Chondrocyte (in vitro differentiated cells): ENCODE results near the gene CAPN7. TPM values are rescaled to one million over a fixed set of nuclear protein-coding genes. Genes with fewer than 3 reads are reported as not detected.

ENCODE experiments used
- DNase-seq: peaks from one replicate; pipeline ENCODE4 v3.0.0; 2021; ENCODE audit warnings: mixed read lengths, low spot score
- H3K27ac Mint-ChIP-seq: one replicate; pipeline ENCODE4 v1.8.0; 2021; ENCODE audit warnings: mild to moderate bottlenecking, moderate library complexity, mixed read lengths; ENCODE audit not compliant: unreplicated experiment
- H3K27me3 Mint-ChIP-seq: 2 replicates; pipeline ENCODE4 v1.8.0; 2021; ENCODE audit warnings: low read depth, mixed read lengths
- H3K36me3 Mint-ChIP-seq: 2 replicates; pipeline ENCODE4 v1.8.0; 2021; ENCODE audit warnings: low read depth, mixed read lengths
- H3K4me1 Mint-ChIP-seq: 2 replicates; pipeline ENCODE4 v1.8.0; 2021; ENCODE audit warnings: low read depth, mild to moderate bottlenecking, mixed read lengths
- H3K4me3 Mint-ChIP-seq: one replicate; pipeline ENCODE4 v1.8.0; 2021; ENCODE audit warnings: mild to moderate bottlenecking, moderate library complexity, mixed read lengths; ENCODE audit not compliant: unreplicated experiment
- H3K9me3 Mint-ChIP-seq: 2 replicates; pipeline ENCODE4 v1.8.0; 2021; ENCODE audit warnings: low read depth, mixed read lengths
- CTCF ChIP-seq: fragments of 200-600 bp; sonication (generic); IDR thresholded peaks from 2 replicates; pipeline ENCODE4 v1.5.0; 2021; ENCODE audit warnings: antibody characterized with exemption, mild to moderate bottlenecking, moderate library complexity
- total RNA-seq: library from RNA; stranded (reverse); gene quantifications from 3 replicates; pipeline ENCODE4 v1.2.1, GENCODE V29; 2021

The CAPN7 gene
- total RNA-seq, 1 donor from 2014 or later = 47.2 TPM

GRCh38 chr3:15211937-15212336, 5.9 kb downstream of the CAPN7 start:
- no peak for TF ChIP-seq CTCF
- peaks cover 26% of the 10 kb centered on the region for H3K4me1 Mint-ChIP-seq
- no peaks in the 10 kb centered on the region for H3K9me3 Mint-ChIP-seq
- DNase-seq = no peak
- no peak overlapping the region for H3K27ac Mint-ChIP-seq
- H3K4me3 Mint-ChIP-seq = no peak overlapping the region
- H3K27me3 Mint-ChIP-seq = no peaks in the 10 kb centered on the region
- peaks cover 13% of the 10 kb centered on the region for H3K36me3 Mint-ChIP-seq

GRCh38 chr3:15214758-15215157, 8.7 kb downstream of the CAPN7 start:
- Mint-ChIP-seq H3K4me1 (peaks cover 11% of the 10 kb centered on the region), H3K27me3 (no peaks in the 10 kb centered on the region), H3K27ac (no peak overlapping the region), H3K36me3 (peaks cover 32% of the 10 kb centered on the region), H3K9me3 (no peaks in the 10 kb centered on the region), H3K4me3 (no peak overlapping the region)
- no peak for DNase-seq
- no peak for TF ChIP-seq CTCF

- TF ChIP-seq CTCF = no peak
- Mint-ChIP-seq H3K4me1 (peaks cover 5% of the 10 kb centered on the region), H3K9me3 (no peaks in the 10 kb centered on the region), H3K27me3 (no peaks in the 10 kb centered on the region), H3K36me3 (peaks cover 37% of the 10 kb centered on the region), H3K27ac (no peak overlapping the region), H3K4me3 (no peak overlapping the region)
- no peak for DNase-seq
Measured at GRCh38 chr3:15215996-15216395, 9.9 kb downstream of the CAPN7 start.

GRCh38 chr3:15216501-15216900, 10.5 kb downstream of the CAPN7 start:
- no peak for DNase-seq
- no peaks in the 10 kb centered on the region for H3K27me3 Mint-ChIP-seq
- H3K4me1 Mint-ChIP-seq = peaks cover 5% of the 10 kb centered on the region
- no peak overlapping the region for H3K4me3 Mint-ChIP-seq
- H3K27ac Mint-ChIP-seq = no peak overlapping the region
- no peak for TF ChIP-seq CTCF
- H3K36me3 Mint-ChIP-seq = peaks cover 37% of the 10 kb centered on the region
- no peaks in the 10 kb centered on the region for H3K9me3 Mint-ChIP-seq

GRCh38 chr3:15217011-15217671, 11.1 kb downstream of the CAPN7 start:
- Mint-ChIP-seq H3K4me1 (peaks cover 4% of the 10 kb centered on the region), H3K36me3 (peaks cover 37% of the 10 kb centered on the region)

More at GRCh38 chr3:15217011-15217671, 11.1 kb downstream of the CAPN7 start:
- no peak overlapping the region for H3K4me3 Mint-ChIP-seq
- no peaks in the 10 kb centered on the region for H3K27me3 Mint-ChIP-seq
- TF ChIP-seq CTCF = no peak
- no peak overlapping the region for H3K27ac Mint-ChIP-seq
- H3K9me3 Mint-ChIP-seq = no peaks in the 10 kb centered on the region
- DNase-seq = no peak
